IMR-90 (cell line): ENCODE data around the gene FGFBP2. TPM values are rescaled to one million over a fixed set of nuclear protein-coding genes. Genes with fewer than 3 reads are reported as not detected.
"Not testable (repeated sequence)": the region's sequence is repeated elsewhere in the genome, so short reads cannot be mapped to it uniquely, and the experiment has no call there.

Source experiments
- ATAC-seq: fragments of 200-7000 bp; cut with Tn5 transposase; 2 replicates; pipeline ENCODE4 v1.9.1; 2020; ENCODE audit warnings: low read depth, mild to moderate bottlenecking, moderate library complexity
- BruUV-seq: library from RNA; stranded (reverse); fragments of 400-500 nt; replicated peaks from 2 replicates; lab custom pipeline; 2021; lab: Mats Ljungman, UMichigan
- CTCF ChIA-PET: fragments of 300-600 bp; formaldehyde crosslinking; extraction: SDS; loops from one replicate; lab custom pipeline; 2021; ENCODE audit warnings: antibody characterized with exemption; lab: Yijun Ruan, JAX
- POLR2A ChIA-PET: fragments of 300-600 bp; sonication (Branson Sonifier 250); formaldehyde crosslinking; loops from one replicate; lab custom pipeline; 2022; ENCODE audit warnings: antibody characterized with exemption; ENCODE audit not compliant: unreplicated experiment; lab: Charles Lee
- DNase-seq: peaks from one replicate; pipeline ENCODE4 v3.0.0; 2013
- H2AFZ ChIP-seq: replicated peaks from 2 replicates; pipeline ENCODE3; 2013; ENCODE audit warnings: low read length, mild to moderate bottlenecking; ENCODE audit not compliant: poor library complexity
- H2AK5ac ChIP-seq: 2 replicates; pipeline ENCODE4 v1.6.1; 2013; ENCODE audit warnings: low read depth, low read length, inconsistent platforms
- H2AK9ac ChIP-seq: replicated peaks from 2 replicates; pipeline ENCODE3; 2013; ENCODE audit warnings: mild to moderate bottlenecking, low read depth, low read length, moderate library complexity; ENCODE audit not compliant: poor library complexity
- H2BK120ac ChIP-seq: 2 replicates; pipeline ENCODE4 v1.6.1; 2013; ENCODE audit warnings: low read depth, low read length, inconsistent platforms
- H2BK15ac ChIP-seq: 3 replicates; pipeline ENCODE4 v1.6.1; 2013; ENCODE audit warnings: low read depth, low read length, inconsistent platforms
- H2BK20ac ChIP-seq: 2 replicates; pipeline ENCODE4 v1.6.1; 2013; ENCODE audit warnings: low read depth, mild to moderate bottlenecking, inconsistent platforms, low read length, moderate library complexity
- H2BK5ac ChIP-seq: 2 replicates; pipeline ENCODE4 v1.6.1; 2013; ENCODE audit warnings: mild to moderate bottlenecking, low read depth, low read length, inconsistent platforms; ENCODE audit not compliant: poor library complexity, severe bottlenecking
- H3K14ac ChIP-seq: replicated peaks from 2 replicates; pipeline ENCODE4 v1.6.1; 2013; ENCODE audit warnings: low read depth, low read length, inconsistent platforms
- H3K18ac ChIP-seq: 2 replicates; pipeline ENCODE4 v1.6.1; 2013; ENCODE audit warnings: low read depth, low read length, control low read depth
- H3K23ac ChIP-seq: 2 replicates; pipeline ENCODE4 v1.6.1; 2013; ENCODE audit warnings: low read depth, low read length, inconsistent platforms
- H3K27ac ChIP-seq: 2 replicates; pipeline ENCODE4 v1.5.1; 2013; ENCODE audit warnings: mild to moderate bottlenecking, control low read depth, low read length; ENCODE audit not compliant: insufficient read depth
- H3K27me3 ChIP-seq: 2 replicates; pipeline ENCODE4 v1.6.1; 2013; ENCODE audit warnings: low read length; ENCODE audit not compliant: control insufficient read depth, insufficient read depth
- H3K36me3 ChIP-seq: 2 replicates; pipeline ENCODE4 v1.6.1; 2013; ENCODE audit warnings: low read length, mixed read lengths; ENCODE audit not compliant: control insufficient read depth, insufficient read depth
- H3K4ac ChIP-seq: 2 replicates; pipeline ENCODE4 v1.6.1; 2013; ENCODE audit warnings: low read depth, low read length, inconsistent platforms
- H3K4me1 ChIP-seq: 2 replicates; pipeline ENCODE4 v1.6.1; 2013; ENCODE audit warnings: low read length, mixed read lengths; ENCODE audit not compliant: control insufficient read depth, insufficient read depth
- H3K4me2 ChIP-seq: 2 replicates; pipeline ENCODE4 v1.6.1; 2013; ENCODE audit warnings: low read depth, mild to moderate bottlenecking, control low read depth, low read length, moderate library complexity
- H3K4me3 ChIP-seq: 2 replicates; pipeline ENCODE4 v1.5.1; 2013; ENCODE audit warnings: low read depth, mild to moderate bottlenecking, control low read depth, low read length, moderate library complexity; ENCODE audit not compliant: insufficient read depth
- H3K56ac ChIP-seq: 2 replicates; pipeline ENCODE4 v1.6.1; 2013; ENCODE audit warnings: low read length, inconsistent platforms; ENCODE audit not compliant: insufficient read depth; ENCODE audit errors: extremely low read depth
- H3K79me1 ChIP-seq, 2 experiments: 2 replicates each; pipeline ENCODE4 v1.6.1; 2013; ENCODE audit warnings: low read length in 2 of 2, inconsistent platforms in 1 of 2, low read depth in 1 of 2
- H3K9ac ChIP-seq: 2 replicates; pipeline ENCODE4 v1.6.1; 2013; ENCODE audit warnings: low read depth, low read length, control low read depth
- H3K9me1 ChIP-seq: 2 replicates; pipeline ENCODE4 v1.6.1; 2013; ENCODE audit warnings: low read length, inconsistent platforms; ENCODE audit not compliant: insufficient read depth
- H3K9me3 ChIP-seq: 2 replicates; pipeline ENCODE4 v1.6.1; 2013; ENCODE audit warnings: low read length; ENCODE audit not compliant: control insufficient read depth, insufficient read depth
- H4K20me1 ChIP-seq: 2 replicates; pipeline ENCODE4 v1.6.1; 2013; ENCODE audit warnings: low read length, inconsistent platforms; ENCODE audit not compliant: insufficient read depth
- H4K5ac ChIP-seq: 2 replicates; pipeline ENCODE4 v1.6.1; 2013; ENCODE audit warnings: mild to moderate bottlenecking, low read depth, low read length, control low read depth
- H4K8ac ChIP-seq, 2 experiments: 2 replicates each; pipeline ENCODE4 v1.6.1; 2013; ENCODE audit warnings: low read depth in 2 of 2, low read length in 2 of 2, control low read depth in 1 of 2, inconsistent platforms in 1 of 2
- H4K91ac ChIP-seq: 2 replicates; pipeline ENCODE4 v1.6.1; 2013; ENCODE audit warnings: low read depth, low read length, inconsistent platforms; ENCODE audit not compliant: insufficient read depth
- WGBS, 2 experiments: methylation state at CpG; one replicate each; pipeline versions ENCODE4 v1.1.5 to v1.1.7; 2013; ENCODE audit warnings: missing lambda C conversion rate in 2 of 2; ENCODE audit not compliant: insufficient read length in 1 of 2; ENCODE audit errors: extremely low coverage in 2 of 2; 5-methylcytosine and 5-hydroxymethylcytosine counted together
- dilution Hi-C: fragments of 300-500 bp; cut with HindIII; formaldehyde crosslinking; loops from one replicate; pipeline ENCODE4 v1.14.3; 2018; ENCODE audit warnings: low sequenced_read_pairs; ENCODE audit not compliant: unreplicated experiment
- in situ Hi-C: fragments of 300-500 bp; cut with MboI; formaldehyde crosslinking; loops from 3 replicates; pipeline ENCODE4 v1.14.3; 2019; ENCODE audit warnings: low sequenced_read_pairs, inconsistent platforms, mixed read lengths
- intact Hi-C: fragments of 100-400 bp; cut with micrococcal nuclease; formaldehyde crosslinking; loops from 2 replicates; pipeline ENCODE4 v1.10.0; 2022
- polyA plus RNA-seq, 3 experiments: library from polyadenylated mRNA; depleted of rRNA; stranded (reverse); fragments of >200 nt; gene quantifications; 2 replicates each; pipeline ENCODE4 v1.2.3, GENCODE V29; 2012; ENCODE audit warnings: low replicate concordance in 1 of 3
- total RNA-seq: library from RNA; depleted of rRNA; stranded (reverse); fragments of >200 nt; gene quantifications from 2 replicates; pipeline ENCODE4 v1.2.3, GENCODE V29; 2012

Gene FGFBP2
- total and polyA plus RNA-seq, 2 of the 4 experiments (the other 2 are of a cell fraction) = not detected

DNA sequence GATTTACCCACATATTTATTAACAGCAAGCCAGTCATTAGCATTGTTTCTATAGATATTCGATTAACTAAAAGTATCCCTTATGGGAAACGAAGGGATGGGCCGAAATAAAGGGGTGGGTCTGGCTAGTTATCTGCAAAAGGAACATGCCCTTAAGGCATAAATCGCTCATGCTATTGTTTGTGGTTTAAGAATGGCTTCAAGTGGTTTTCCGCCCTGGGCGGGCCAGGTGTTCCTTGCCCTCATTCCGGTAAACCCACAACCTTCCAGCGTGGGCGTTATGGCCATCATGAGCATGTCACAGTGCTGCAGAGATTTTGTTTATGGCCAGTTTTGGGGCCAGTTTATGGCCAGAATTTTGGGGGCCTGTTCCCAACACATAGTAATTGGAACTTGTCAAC lies 46.6 kb downstream of the FGFBP2 start:
- H3K9me1 ChIP-seq, H4K5ac ChIP-seq, H4K20me1 ChIP-seq, H3K9ac ChIP-seq, H2BK5ac ChIP-seq, H3K4me3 ChIP-seq, H3K18ac ChIP-seq, H2AK5ac ChIP-seq, H3K9me3 ChIP-seq, H4K91ac ChIP-seq, H2AFZ ChIP-seq, H2BK20ac ChIP-seq, H3K14ac ChIP-seq, H3K79me1 ChIP-seq, H4K8ac ChIP-seq, intact Hi-C loops, ATAC-seq, H2AK9ac ChIP-seq, H3K56ac ChIP-seq, H3K36me3 ChIP-seq, H2BK15ac ChIP-seq, H3K4me2 ChIP-seq, H3K27ac ChIP-seq, in situ Hi-C loops, POLR2A ChIA-PET, DNase-seq, H3K4ac ChIP-seq, H3K27me3 ChIP-seq, H3K23ac ChIP-seq, dilution Hi-C loops, H2BK120ac ChIP-seq, BruUV-seq: not testable (repeated sequence)
- peaks cover 14% of the 10 kb centered on the region for H3K4me1 ChIP-seq
- 100% methylated on average over 3 of the region's 9 CpGs; no CpG with 5 or more reads in 1 of the 2 experiments for WGBS, 2 experiments
- CTCF ChIA-PET = interaction anchor here (0.5 kb wide), 1 partner anchor 85 kb away, joined by 3 read pairs; no protein-coding TSS in a partner anchor
